GM21367 (cell line): ENCODE data around the gene TAF1L.

ENCODE experiments used
- ATAC-seq: cut with Tn5 transposase; IDR thresholded peaks from one replicate; pipeline ENCODE4 v1.9.1; 2021; ENCODE audit not compliant: unreplicated experiment

Gene TAF1L

GRCh38 chr9:32596096-32596865 is 39.2 kb downstream of the TAF1L start:
- ATAC-seq = no peak

- ATAC-seq = no peak
Observed at GRCh38 chr9:32590898-32591297, 44.6 kb downstream of the TAF1L start.

GRCh38 chr9:32590476-32590875 is 45.0 kb downstream of the TAF1L start:
- ATAC-seq = no peak

- ATAC-seq = peak; percentile 65
Observed at GRCh38 chr9:32589083-32589723, 46.3 kb downstream of the TAF1L start.

- no peak for ATAC-seq
Observed at GRCh38 chr9:32587901-32588300, 47.6 kb downstream of the TAF1L start.

GRCh38 chr9:32584784-32585183 is 50.7 kb downstream of the TAF1L start:
- no peak for ATAC-seq

- peak; percentile 51 for ATAC-seq
Observed at GRCh38 chr9:32581512-32582143, 53.8 kb downstream of the TAF1L start.

- ATAC-seq = no peak
Observed at GRCh38 chr9:32580631-32581300, 54.7 kb downstream of the TAF1L start.

GRCh38 chr9:32579706-32580331 is 55.6 kb downstream of the TAF1L start:
- ATAC-seq = no peak
